K562 (cell line): ENCODE results near the gene CSE1L.

Experiments used
- CEBPB ChIP-seq: fragments of 450-650 bp; IDR thresholded peaks from 2 replicates; pipeline ENCODE4 v1.6.1; 2016; ENCODE audit warnings: missing genetic modification characterization, missing compliant biosample characterization
- LCOR ChIP-seq: sonication (generic); formaldehyde crosslinking; IDR thresholded peaks from 2 replicates; pipeline ENCODE4 v1.8.0; 2022; ENCODE audit warnings: mild to moderate bottlenecking, missing genetic modification reagents
- MAFK ChIP-seq: IDR thresholded peaks from 2 replicates; pipeline ENCODE4 v1.6.1; 2011; ENCODE audit warnings: low read length, improper control_type of control experiment
- NR3C1 ChIP-seq: sonication (generic); formaldehyde crosslinking; IDR thresholded peaks from 2 replicates; pipeline ENCODE4 v1.8.1; 2022; ENCODE audit warnings: missing genetic modification reagents
- POLR2A ChIP-seq: fragments of 450-650 bp; conservative IDR thresholded peaks from 2 replicates; pipeline ENCODE4 v1.6.1; 2016
- TBP ChIP-seq: optimal IDR thresholded peaks from 2 replicates; pipeline ENCODE3; 2011; ENCODE audit warnings: low read depth, low read length, improper control_type of control experiment
- ZNF311 ChIP-seq: fragments of 250-450 bp; sonication (Bioruptor Pico); IDR thresholded peaks from 2 replicates; pipeline ENCODE4 v1.4.0; 2020; ENCODE audit warnings: mild to moderate bottlenecking, moderate library complexity
- ZSCAN32 ChIP-seq: fragments of 450-650 bp; formaldehyde crosslinking; IDR thresholded peaks from 2 replicates; pipeline ENCODE4 v1.4.0; 2020; ENCODE audit warnings: mild to moderate bottlenecking, moderate library complexity
- TF ChIP-seq, protein P1 (sequence below), 3 experiments: IDR thresholded peaks in 2 of 3; conservative IDR thresholded peaks in 1 of 3; 2 replicates each; pipeline ENCODE4 v1.5.1; 2011 to 2012; ENCODE audit warnings: low read length in 3 of 3, mild to moderate bottlenecking in 3 of 3, control low read depth in 2 of 3, improper control_type of control experiment in 1 of 3, inconsistent platforms in 1 of 3, low read depth in 1 of 3, mixed read lengths in 1 of 3, moderate library complexity in 1 of 3; ENCODE audit not compliant: insufficient read depth in 2 of 3
- TF ChIP-seq, protein P2 (sequence below): sonication (generic); formaldehyde crosslinking; IDR thresholded peaks from 2 replicates; pipeline ENCODE4 v1.8.1; 2023; ENCODE audit warnings: mild to moderate bottlenecking, missing genetic modification reagents, moderate library complexity

DNA sequence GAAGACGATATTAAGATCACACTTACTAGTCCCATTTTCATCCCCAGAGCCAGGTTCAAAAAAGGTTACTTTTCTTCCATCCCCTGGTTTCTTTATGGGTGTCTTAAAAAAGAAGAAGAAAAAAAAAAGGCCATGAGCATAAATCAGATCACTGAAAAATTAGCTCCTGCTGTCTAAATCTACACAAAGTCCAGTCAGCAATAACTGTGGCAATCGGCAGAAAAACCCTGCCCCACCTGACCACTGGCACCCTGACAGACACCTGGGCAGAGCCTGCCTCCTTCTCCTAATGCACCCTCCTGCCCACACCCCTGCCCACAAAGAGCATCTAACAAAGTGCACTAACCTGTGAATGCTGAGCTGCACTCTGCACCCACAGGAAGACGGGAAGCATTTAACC is 72.2 kb downstream of the CSE1L start:
- TF ChIP-seq ZNF311, result no peak
- TF ChIP-seq, protein P1, sequence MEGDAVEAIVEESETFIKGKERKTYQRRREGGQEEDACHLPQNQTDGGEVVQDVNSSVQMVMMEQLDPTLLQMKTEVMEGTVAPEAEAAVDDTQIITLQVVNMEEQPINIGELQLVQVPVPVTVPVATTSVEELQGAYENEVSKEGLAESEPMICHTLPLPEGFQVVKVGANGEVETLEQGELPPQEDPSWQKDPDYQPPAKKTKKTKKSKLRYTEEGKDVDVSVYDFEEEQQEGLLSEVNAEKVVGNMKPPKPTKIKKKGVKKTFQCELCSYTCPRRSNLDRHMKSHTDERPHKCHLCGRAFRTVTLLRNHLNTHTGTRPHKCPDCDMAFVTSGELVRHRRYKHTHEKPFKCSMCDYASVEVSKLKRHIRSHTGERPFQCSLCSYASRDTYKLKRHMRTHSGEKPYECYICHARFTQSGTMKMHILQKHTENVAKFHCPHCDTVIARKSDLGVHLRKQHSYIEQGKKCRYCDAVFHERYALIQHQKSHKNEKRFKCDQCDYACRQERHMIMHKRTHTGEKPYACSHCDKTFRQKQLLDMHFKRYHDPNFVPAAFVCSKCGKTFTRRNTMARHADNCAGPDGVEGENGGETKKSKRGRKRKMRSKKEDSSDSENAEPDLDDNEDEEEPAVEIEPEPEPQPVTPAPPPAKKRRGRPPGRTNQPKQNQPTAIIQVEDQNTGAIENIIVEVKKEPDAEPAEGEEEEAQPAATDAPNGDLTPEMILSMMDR (IDR thresholded peaks at IDR 0.05 in 2 of 3, conservative IDR thresholded peaks at IDR 0.05 in 1 of 3; ENCODE audit: insufficient read depth in 2 of 3, low read depth in 1 of 3, low read length in 3 of 3), result no peak
- TF ChIP-seq, protein P2, sequence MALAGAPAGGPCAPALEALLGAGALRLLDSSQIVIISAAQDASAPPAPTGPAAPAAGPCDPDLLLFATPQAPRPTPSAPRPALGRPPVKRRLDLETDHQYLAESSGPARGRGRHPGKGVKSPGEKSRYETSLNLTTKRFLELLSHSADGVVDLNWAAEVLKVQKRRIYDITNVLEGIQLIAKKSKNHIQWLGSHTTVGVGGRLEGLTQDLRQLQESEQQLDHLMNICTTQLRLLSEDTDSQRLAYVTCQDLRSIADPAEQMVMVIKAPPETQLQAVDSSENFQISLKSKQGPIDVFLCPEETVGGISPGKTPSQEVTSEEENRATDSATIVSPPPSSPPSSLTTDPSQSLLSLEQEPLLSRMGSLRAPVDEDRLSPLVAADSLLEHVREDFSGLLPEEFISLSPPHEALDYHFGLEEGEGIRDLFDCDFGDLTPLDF (CRISPR knock-in tag), result no peak
- no peak for TF ChIP-seq CEBPB (tag)
- TF ChIP-seq NR3C1 (CRISPR knock-in tag), result no peak
- no peak for TF ChIP-seq LCOR (CRISPR knock-in tag)
- TF ChIP-seq MAFK, result no peak
- TF ChIP-seq TBP, result no peak
- no peak for TF ChIP-seq ZSCAN32
- no peak for TF ChIP-seq POLR2A
